LNCaP clone FGC (cell line): ENCODE measurements around the gene PANK1.

Experiments used
- DNase-seq: peaks from one replicate; pipeline ENCODE4 v3.0.0-alpha.2; 2011; ENCODE audit warnings: low read depth
- H3K4me3 ChIP-seq: 2 replicates; pipeline ENCODE4 v1.5.1; 2011; ENCODE audit warnings: mild to moderate bottlenecking, low read depth, low read length, control low read depth
- CTCF ChIP-seq: IDR thresholded peaks from 2 replicates; pipeline ENCODE4 v1.5.1; 2012; ENCODE audit warnings: mild to moderate bottlenecking; ENCODE audit not compliant: control insufficient read depth, insufficient read depth; ENCODE audit errors: extremely low read depth

PANK1 gene

GRCh38 chr10:89645742-89646172, 715 bp upstream of the PANK1 start:
- H3K4me3 ChIP-seq: peak overlapping the region; percentile 75
- TF ChIP-seq CTCF: no peak
- no peak for DNase-seq

- H3K4me3 ChIP-seq: peak overlapping the region; percentile 75
- no peak for DNase-seq
- TF ChIP-seq CTCF: no peak
These were observed 413 bp downstream of the PANK1 start for GRCh38 chr10:89644691-89644966.

GRCh38 chr10:89643812-89644690, 991 bp downstream of the PANK1 start:
- DNase-seq: peak; percentile 83
- no peak for TF ChIP-seq CTCF
- H3K4me3 ChIP-seq: peak overlapping the region; percentile 75

- H3K4me3 ChIP-seq: peak overlapping the region; percentile 75
- no peak for TF ChIP-seq CTCF
- DNase-seq: no peak
These were observed 1.6 kb downstream of the PANK1 start for GRCh38 chr10:89643431-89643811.

- DNase-seq: peak; percentile 95
- peak overlapping the region; percentile 12; the same call in 1 of the 2 replicates for H3K4me3 ChIP-seq
- TF ChIP-seq CTCF: no peak
These were observed 2.8 kb downstream of the PANK1 start for GRCh38 chr10:89642193-89642592.

GRCh38 chr10:89640241-89640640, 4.8 kb downstream of the PANK1 start:
- H3K4me3 ChIP-seq: no peak overlapping the region
- no peak for TF ChIP-seq CTCF
- DNase-seq: no peak

- DNase-seq: no peak
- no peak overlapping the region for H3K4me3 ChIP-seq
- no peak for TF ChIP-seq CTCF
These were observed 5.7 kb downstream of the PANK1 start for GRCh38 chr10:89639326-89639725.
